Stimulated activated CD4-positive, alpha-beta T cell treated with anti-CD3 and anti-CD28 coated beads, Interleukin-12 subunit alpha, Interleukin-12 subunit beta, amount 100 ng/mL, for 4 hours (primary cell): Measurements from ENCODE around the gene GAL3ST2.
"Not testable (repeated sequence)": the region's sequence is repeated elsewhere in the genome, so short reads cannot be mapped to it uniquely, and the experiment has no call there.

Experiments used
- DNase-seq: peaks from one replicate; pipeline ENCODE4 v3.0.0-alpha.2; 2020

The GAL3ST2 gene

DNA sequence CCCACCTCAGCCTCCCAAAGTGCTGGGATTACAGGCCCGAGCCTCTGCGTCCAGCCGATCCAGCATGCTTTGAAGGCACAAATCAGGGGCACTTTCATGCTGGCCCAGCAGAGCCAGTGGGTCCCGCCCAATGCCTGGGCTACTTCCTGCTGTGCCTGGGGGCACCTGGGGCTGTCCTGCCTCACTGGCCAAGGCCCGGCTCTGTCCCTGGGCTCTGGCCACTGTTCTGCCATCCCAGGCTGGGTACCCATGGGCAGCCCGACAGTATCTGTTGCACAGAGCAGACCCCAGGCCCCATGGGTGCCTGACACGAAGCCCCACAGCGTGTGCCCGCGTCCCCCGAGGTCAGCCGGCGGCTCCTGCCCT lies 6.8 kb upstream of the GAL3ST2 start:
- no peak for DNase-seq

DNA sequence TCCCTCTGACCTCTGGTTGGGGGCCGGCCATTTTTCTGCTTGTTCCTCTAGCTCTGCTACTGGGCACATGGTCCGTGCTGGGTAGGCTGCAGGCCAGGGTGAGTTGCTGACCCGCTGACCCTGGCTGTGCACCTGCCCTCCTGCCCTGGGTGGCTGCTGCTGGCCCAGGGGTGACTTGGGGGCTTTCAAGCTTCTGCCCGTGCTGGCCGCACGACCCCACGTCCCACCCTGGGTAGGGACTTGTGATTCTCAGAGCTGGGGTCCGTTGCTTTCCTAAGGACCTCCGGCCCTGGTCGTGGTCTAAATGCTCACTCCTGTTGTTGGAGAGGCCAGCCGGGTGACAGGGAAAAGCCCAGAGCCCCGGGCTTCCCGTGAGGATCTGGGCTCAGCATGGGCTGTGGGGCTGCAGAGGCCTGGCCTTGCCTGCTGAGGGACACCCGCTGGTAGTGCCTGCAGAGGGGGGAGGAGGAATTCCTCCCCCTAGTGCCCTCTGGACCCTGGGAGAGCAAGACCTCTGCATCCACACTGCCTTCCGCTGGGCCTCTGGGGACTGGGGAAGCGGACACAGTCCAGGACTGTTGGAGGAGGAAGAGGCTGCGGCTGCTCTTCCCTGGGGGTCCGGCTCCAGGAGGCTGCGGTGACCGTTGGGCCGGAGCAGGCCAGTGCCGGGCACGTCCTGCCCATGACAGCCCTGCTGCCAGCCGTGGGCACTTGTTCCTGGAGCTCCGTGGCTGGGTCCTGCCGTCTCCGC lies 6.3 kb upstream of the GAL3ST2 start:
- no peak for DNase-seq

DNA sequence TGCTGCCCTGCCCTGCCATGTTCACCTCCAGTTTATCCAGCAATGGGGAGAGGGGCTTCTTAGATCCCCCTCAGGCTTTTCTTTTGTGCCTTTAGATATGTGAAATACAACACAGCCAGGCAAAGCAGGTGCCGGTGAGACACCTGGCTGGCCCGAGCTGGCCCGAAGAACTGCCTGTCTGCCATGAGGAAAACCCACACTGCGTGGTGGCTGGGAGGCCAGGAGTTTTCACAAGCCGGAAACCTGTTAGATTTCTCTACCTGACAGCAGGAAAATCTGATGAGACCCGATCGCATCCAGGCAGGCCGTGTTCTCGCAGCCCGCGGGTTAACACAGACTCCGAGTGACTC lies 5.7 kb upstream of the GAL3ST2 start:
- DNase-seq = no peak

DNA sequence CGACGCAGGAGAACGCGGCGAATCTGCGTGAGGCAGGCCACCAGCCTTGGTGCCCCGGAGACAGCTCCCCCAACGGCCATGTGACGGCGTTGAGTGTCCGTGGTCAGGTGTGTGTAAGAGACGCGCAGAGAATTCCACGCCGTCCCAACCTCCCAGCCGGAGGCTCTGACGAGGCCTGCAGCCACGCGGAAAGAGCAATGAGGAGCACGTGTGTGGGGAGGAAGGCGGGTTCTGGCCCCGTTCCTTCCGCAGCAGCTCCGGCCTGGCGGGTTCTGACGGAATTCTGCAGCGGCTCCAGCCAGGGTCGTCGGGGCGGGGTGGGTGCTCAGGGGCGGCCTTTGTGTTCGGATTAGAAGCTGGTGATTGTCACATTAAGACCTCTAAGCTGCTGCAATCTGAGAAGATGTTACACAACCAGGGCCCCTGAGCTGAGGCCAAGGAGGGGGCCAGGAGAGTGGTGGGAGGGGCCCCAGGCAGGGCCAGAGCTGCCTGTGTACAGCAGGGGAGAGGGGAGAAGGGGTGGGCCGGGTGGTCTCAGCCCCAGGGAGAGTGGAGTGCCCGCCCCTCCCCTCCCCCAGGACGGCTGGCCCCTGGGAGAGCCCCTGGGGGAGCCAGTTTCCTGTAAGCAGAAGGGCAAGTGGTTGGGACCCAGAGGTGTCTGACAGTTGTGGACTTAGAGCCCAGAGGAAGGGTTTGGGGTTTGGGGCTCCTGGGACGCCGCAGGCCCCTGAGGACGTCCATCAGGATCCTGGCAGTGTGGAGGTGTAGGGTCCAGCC lies 5.1 kb upstream of the GAL3ST2 start:
- DNase-seq = no peak

DNA sequence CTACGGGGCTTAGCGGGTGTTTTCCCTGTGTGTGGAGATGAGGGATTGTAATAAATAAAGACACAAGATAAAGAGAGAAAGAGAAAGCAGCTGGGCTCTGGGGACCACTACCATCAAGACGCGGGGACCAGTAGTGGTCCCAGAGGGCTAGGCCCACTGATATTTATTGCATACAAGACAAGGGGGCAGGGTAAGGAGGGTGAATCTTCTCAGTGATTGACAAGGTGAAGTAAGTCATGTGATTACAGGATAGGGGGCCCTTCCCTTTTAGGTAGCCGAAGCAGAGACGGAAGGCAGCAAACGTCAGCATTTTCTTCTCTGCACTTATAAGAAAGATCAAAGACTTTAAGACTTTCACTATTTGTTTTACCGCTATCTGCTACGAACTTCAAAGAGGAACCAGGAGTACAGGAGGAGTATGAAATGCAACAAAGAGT lies 4.5 kb upstream of the GAL3ST2 start:
- no peak for DNase-seq

DNA sequence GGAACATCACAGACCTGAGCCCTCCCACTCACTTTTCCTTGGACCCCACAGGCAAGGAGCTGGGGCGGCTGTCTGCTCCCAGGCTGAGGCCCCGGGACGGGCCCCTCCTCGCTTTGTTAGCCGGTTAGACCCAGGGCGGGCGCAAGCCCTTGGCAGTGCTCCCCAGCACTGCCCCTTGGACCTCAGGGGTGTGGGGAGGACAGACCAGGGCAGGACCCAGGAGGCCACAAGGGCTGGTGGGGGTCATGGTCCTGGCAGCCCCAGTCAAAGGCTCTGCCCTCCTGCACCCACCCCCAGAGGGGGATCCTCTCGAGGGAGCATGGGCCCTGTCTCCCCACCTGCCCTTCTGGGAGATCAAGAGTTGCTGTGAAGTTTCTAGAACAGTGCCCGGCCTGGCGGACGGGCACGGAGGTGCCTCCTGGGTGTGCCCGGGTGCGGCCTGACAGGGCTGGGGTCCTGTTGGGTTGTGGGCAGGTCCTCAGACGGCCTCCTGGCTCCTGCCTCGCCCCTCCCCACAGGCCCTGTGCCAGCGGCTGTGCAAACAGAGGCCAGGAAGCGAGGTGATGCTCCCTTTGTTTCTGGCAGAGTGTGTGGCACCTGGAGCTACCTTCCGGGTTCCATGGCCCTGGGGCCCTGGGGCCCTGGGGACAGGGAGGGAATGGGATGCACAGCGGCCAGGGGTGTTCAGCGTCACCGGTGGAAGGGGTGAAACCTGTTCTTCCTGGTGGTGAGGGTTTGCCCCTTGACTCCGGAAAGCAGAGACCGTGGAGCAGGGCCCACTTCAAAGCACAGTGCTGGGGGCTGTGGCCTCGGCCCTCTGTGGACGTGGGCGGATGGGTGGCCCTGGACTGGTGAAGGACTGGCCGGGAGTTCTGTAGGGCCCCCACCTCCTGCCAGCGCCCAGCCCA lies 2.9 kb upstream of the GAL3ST2 start:
- no peak for DNase-seq

DNA sequence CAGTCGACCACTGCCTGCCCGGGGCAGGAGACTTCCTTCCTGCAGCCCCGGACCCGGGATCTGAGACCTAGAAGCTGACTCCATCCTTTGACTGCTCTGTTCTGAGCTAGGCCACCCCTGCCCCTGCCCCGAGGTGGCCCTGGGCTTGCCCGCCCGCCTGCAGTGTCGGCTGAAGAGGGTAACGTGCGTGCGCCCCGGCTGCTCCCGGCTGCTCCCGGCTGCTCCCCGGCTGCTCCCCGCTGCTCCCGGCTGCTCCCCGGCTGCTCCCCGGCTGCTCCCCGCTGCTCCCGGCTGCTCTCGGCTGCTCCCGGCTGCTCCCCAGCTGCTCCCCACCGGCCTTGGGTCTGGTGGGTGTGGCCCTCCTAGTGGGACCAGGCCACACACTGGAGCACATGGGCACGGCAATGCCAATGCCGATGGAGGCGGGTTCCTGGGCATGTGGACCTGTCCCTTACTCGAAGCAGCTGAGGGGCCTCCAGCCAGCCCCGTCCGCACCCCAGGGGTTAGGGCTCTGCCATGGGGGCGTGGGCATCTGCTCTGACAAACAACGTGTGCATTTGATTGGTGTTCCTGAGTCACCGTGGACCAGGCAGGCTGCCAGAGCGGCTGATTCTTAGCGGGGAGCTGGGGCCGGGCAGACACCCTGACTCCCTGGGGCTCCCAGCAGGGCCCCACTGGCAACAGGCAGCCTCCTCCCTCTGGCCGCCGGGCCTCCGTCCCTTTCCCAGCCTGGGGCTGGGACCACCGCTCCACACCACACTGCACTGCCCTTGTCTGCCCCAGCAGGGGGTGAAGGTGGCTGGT lies 2.0 kb upstream of the GAL3ST2 start:
- DNase-seq = no peak

GRCh38 chr2:241775223-241776177 lies 1.1 kb upstream of the GAL3ST2 start:
- DNase-seq = no peak

GRCh38 chr2:241777170-241777685 lies 606 bp downstream of the GAL3ST2 start:
- DNase-seq = no peak

DNA sequence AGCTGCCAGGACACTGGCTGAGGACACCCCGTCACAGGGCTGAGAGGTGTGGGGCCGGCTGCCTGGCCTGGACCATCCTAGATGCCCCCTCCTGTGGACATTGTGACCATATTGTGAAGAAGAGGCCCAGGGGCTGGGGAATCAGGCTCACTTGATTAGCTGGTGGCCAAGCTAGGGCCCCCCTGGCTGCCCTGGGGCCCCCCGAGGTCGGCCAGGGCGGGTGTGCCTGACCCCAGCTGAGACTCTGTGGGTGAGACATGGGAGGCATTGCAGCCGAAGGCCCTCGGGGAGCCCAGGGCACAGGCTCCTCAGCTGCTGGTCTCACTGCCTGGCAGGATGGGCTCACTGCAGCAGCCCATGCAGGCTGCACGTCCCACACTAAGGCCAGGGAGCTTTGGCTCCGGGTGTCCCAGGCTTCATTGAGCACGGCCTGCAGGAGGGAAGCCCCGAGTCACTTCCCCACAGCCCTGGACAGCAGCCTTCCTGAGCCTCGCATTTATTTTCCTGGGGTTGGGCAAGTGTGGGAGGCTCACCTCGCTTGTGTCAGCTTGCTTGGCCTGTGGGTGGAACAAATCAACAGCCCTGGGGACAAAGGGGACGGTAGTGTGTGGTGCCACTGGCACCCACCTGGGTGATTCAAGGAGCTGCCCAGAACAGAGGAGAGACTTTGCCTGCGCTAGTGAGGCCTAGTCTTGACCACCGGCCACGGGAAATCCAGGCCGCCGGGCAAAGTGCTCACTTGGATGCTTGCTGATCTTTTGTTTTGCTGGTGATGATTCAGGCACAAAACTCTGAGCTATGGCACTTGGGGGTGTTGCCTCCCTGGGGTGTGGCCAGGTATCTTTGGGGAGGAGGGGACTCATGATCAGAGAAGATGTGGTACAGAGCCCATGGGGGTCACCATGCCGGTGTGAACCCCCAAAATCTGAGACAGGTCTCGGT lies 1.3 kb downstream of the GAL3ST2 start:
- DNase-seq = no peak

GRCh38 chr2:241780939-241781569 lies 4.4 kb downstream of the GAL3ST2 start:
- DNase-seq = no peak

GRCh38 chr2:241782053-241782452 lies 5.4 kb downstream of the GAL3ST2 start:
- not testable (repeated sequence) for DNase-seq

GRCh38 chr2:241788135-241788534 lies 11.5 kb downstream of the GAL3ST2 start:
- no peak for DNase-seq

DNA sequence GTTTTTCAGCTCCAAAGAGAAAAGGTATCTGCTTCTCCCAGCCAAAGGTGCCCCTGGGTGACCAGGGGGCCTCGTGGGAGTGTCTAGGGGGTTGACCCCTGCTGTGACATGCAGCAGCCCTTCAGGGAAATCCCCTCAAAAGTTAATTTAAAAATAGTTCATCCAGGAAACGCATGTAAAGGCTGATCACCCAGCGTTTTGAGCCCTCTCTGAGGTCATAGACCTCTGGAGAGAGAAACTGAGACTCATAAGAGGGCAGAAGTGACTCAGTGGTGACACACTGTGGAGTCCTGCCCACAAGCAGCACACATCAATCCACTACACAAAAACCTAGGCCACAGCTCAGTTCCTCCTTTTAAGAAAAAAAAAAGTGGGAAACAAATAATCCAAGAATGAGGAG lies 11.9 kb downstream of the GAL3ST2 start:
- DNase-seq = peak; percentile 26

- not testable (repeated sequence) for DNase-seq
Measured at GRCh38 chr2:241791385-241791784, 14.8 kb downstream of the GAL3ST2 start.

GRCh38 chr2:241793385-241793784 lies 16.8 kb downstream of the GAL3ST2 start:
- DNase-seq = no peak

DNA sequence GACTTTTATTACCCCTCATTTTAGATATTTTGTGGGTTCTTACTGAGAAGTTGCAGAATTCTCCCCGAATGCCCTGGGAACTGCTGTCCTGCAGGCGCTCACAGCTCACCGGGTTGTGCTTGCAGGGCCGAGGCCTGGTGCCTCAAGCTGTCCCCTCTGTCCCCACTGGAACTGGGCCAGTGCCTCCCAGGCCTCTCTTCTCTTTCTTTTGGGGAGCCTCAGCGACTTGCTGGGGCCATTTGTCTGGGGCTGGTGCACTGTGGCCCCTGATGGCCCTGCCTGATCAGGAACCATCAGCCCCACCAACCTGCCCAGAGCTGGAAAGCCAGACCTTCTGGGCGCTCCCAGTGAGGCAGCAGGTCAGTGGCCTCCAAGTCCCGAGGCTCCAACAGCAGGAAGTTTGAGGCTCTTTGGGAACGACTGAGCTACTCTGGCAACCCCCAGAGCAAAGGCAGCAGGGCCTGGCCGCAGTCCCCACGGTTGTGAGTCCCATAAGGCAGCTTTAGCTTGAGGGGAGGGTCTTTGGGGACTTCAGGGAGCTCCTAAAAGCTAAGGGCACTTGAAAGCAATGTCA lies 17.7 kb downstream of the GAL3ST2 start:
- DNase-seq = no peak

GRCh38 chr2:241795021-241795999 lies 18.7 kb downstream of the GAL3ST2 start:
- DNase-seq = no peak
